ENCODE data around the gene CYP4F2.
"Not testable (repeated sequence)": the region's sequence is repeated elsewhere in the genome, so short reads cannot be mapped to it uniquely, and the experiment has no call there.

DNA sequence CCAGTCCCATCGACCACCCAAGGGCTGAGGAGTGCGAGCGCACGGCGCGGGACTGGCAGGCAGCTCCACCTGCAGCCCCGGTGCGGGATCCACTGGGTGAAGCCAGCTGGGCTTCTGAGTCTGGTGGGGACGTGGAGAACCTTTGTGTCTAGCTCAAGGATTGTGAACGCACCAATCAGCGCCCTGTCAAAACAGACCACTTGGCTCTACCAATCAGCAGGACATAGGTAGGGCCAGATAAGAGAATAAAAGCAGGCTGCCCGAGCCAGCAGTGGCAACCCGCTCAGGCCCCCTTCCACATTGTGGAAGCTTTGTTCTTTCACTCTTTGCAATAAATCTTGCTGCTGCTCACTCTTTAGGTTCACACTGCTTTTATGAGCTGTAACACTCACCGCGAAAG is 2.2 kb upstream of the CYP4F2 start:
- TF ChIP-seq, protein P1, sequence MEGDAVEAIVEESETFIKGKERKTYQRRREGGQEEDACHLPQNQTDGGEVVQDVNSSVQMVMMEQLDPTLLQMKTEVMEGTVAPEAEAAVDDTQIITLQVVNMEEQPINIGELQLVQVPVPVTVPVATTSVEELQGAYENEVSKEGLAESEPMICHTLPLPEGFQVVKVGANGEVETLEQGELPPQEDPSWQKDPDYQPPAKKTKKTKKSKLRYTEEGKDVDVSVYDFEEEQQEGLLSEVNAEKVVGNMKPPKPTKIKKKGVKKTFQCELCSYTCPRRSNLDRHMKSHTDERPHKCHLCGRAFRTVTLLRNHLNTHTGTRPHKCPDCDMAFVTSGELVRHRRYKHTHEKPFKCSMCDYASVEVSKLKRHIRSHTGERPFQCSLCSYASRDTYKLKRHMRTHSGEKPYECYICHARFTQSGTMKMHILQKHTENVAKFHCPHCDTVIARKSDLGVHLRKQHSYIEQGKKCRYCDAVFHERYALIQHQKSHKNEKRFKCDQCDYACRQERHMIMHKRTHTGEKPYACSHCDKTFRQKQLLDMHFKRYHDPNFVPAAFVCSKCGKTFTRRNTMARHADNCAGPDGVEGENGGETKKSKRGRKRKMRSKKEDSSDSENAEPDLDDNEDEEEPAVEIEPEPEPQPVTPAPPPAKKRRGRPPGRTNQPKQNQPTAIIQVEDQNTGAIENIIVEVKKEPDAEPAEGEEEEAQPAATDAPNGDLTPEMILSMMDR (IDR thresholded peaks at IDR 0.05 in 8 of 11, conservative IDR thresholded peaks at IDR 0.05 in 3 of 11) = not testable (repeated sequence)
- TF ChIP-seq POLR2AphosphoS5 (IDR thresholded peaks at IDR 0.05) = not testable (repeated sequence)
